MM.1S (cell line): ENCODE measurements around the gene SETDB1.

Experiments used
- DNase-seq: peaks from one replicate; pipeline ENCODE4 v3.0.0-alpha.2; 2015
- H2AFZ ChIP-seq: fragments of 300-600 bp; sonication (generic); 2 replicates; pipeline ENCODE4 v1.6.0; 2016; ENCODE audit warnings: antibody characterized with exemption, low read length
- H3F3A ChIP-seq: fragments of 300-600 bp; sonication (generic); 2 replicates; pipeline ENCODE4 v1.6.1; 2016; ENCODE audit warnings: mild to moderate bottlenecking, antibody characterized with exemption, low read length, moderate library complexity, mixed read lengths; ENCODE audit not compliant: insufficient read depth
- H3K27ac ChIP-seq: fragments of 300-600 bp; sonication (generic); 2 replicates; pipeline ENCODE4 v1.5.1; 2016; ENCODE audit warnings: mild to moderate bottlenecking, low read length
- H3K27me3 ChIP-seq: fragments of 300-600 bp; sonication (generic); replicated peaks from 2 replicates; pipeline ENCODE4 v1.6.0; 2016; ENCODE audit warnings: low read length; ENCODE audit not compliant: insufficient read depth
- H3K36me3 ChIP-seq: fragments of 300-600 bp; sonication (generic); replicated peaks from 2 replicates; pipeline ENCODE4 v1.6.1; 2016; ENCODE audit warnings: mild to moderate bottlenecking, low read length, mixed read lengths; ENCODE audit not compliant: insufficient read depth
- H3K4me1 ChIP-seq: fragments of 300-600 bp; sonication (generic); 2 replicates; pipeline ENCODE4 v1.6.1; 2016; ENCODE audit warnings: low read length, mixed read lengths
- H3K4me2 ChIP-seq: fragments of 300-600 bp; sonication (generic); 2 replicates; pipeline ENCODE4 v1.6.0; 2016; ENCODE audit warnings: low read depth, low read length
- H3K4me3 ChIP-seq: fragments of 300-600 bp; sonication (generic); 2 replicates; pipeline ENCODE4 v1.5.1; 2016; ENCODE audit warnings: low read length, mixed read lengths
- H3K79me2 ChIP-seq: fragments of 300-600 bp; sonication (generic); 2 replicates; pipeline ENCODE4 v1.6.1; 2016; ENCODE audit warnings: mixed run types, low read length, mixed read lengths
- H3K9ac ChIP-seq: fragments of 300-600 bp; sonication (generic); 2 replicates; pipeline ENCODE4 v1.6.1; 2016; ENCODE audit warnings: low read length, mixed read lengths
- H3K9me2 ChIP-seq: fragments of 300-600 bp; sonication (generic); replicated peaks from 2 replicates; pipeline ENCODE4 v1.6.1; 2016; ENCODE audit warnings: mild to moderate bottlenecking, low read length, mixed read lengths; ENCODE audit not compliant: insufficient read depth
- H3K9me3 ChIP-seq: fragments of 300-600 bp; sonication (generic); replicated peaks from 2 replicates; pipeline ENCODE4 v1.6.1; 2016; ENCODE audit warnings: mild to moderate bottlenecking, low read length, mixed read lengths; ENCODE audit not compliant: insufficient read depth
- H4K20me1 ChIP-seq: fragments of 300-600 bp; sonication (generic); 2 replicates; pipeline ENCODE4 v1.6.1; 2016; ENCODE audit warnings: mild to moderate bottlenecking, low read length, moderate library complexity, mixed read lengths; ENCODE audit not compliant: insufficient read depth
- EZH2 ChIP-seq: fragments of 300-600 bp; sonication (generic); optimal IDR thresholded peaks from 2 replicates; pipeline ENCODE3; 2017; ENCODE audit warnings: low read depth, mild to moderate bottlenecking, antibody characterized with exemption, low read length, mixed read lengths
- EZH2phosphoT487 ChIP-seq: fragments of 300-600 bp; sonication (generic); IDR thresholded peaks from 2 replicates; pipeline ENCODE4 v1.6.1; 2018; ENCODE audit warnings: antibody characterized with exemption, low read length
- TF ChIP-seq, protein P1 (sequence below): fragments of 300-600 bp; sonication (generic); IDR thresholded peaks from 2 replicates; pipeline ENCODE4 v1.5.1; 2016; ENCODE audit warnings: antibody characterized with exemption, low read length, mixed read lengths

Gene SETDB1

GRCh38 chr1:150981805-150982712 is 55.9 kb downstream of the SETDB1 start, which contains the start of gene ANXA9:
Gene ANXA9 (plus strand): TSS chr1:150982292. CDS start chr1:150983106, 814 bp downstream.
- TF ChIP-seq EZH2 = no peak
- TF ChIP-seq, protein P1, sequence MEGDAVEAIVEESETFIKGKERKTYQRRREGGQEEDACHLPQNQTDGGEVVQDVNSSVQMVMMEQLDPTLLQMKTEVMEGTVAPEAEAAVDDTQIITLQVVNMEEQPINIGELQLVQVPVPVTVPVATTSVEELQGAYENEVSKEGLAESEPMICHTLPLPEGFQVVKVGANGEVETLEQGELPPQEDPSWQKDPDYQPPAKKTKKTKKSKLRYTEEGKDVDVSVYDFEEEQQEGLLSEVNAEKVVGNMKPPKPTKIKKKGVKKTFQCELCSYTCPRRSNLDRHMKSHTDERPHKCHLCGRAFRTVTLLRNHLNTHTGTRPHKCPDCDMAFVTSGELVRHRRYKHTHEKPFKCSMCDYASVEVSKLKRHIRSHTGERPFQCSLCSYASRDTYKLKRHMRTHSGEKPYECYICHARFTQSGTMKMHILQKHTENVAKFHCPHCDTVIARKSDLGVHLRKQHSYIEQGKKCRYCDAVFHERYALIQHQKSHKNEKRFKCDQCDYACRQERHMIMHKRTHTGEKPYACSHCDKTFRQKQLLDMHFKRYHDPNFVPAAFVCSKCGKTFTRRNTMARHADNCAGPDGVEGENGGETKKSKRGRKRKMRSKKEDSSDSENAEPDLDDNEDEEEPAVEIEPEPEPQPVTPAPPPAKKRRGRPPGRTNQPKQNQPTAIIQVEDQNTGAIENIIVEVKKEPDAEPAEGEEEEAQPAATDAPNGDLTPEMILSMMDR = no peak
- TF ChIP-seq EZH2phosphoT487 = no peak
- H3K4me1 ChIP-seq = peaks cover 27% of the 10 kb centered on the region
- H3K4me3 ChIP-seq = no peak within 1 kb of the TSS
- no peaks in the 10 kb centered on the region for H4K20me1 ChIP-seq
- H3K9me2 ChIP-seq = no peaks in the 10 kb centered on the region
- no peaks in the 10 kb centered on the region for H3K9me3 ChIP-seq
- no peak within 1 kb of the TSS; the same call in 1 of the 2 replicates for H3K4me2 ChIP-seq
- H2AFZ ChIP-seq = peak within 1 kb of the TSS; percentile 19
- DNase-seq = peak; percentile 27
- H3K27me3 ChIP-seq = no peaks in the 10 kb centered on the region
- no peaks in the 10 kb centered on the region for H3K79me2 ChIP-seq
- no peaks in the 10 kb centered on the region for H3K36me3 ChIP-seq
- H3K27ac ChIP-seq = peak within 1 kb of the TSS; percentile 1; the same call in 1 of the 2 replicates
- H3F3A ChIP-seq = peaks cover 2% of the 10 kb centered on the region; the same call in 1 of the 2 replicates
- H3K9ac ChIP-seq = no peak within 1 kb of the TSS

DNA sequence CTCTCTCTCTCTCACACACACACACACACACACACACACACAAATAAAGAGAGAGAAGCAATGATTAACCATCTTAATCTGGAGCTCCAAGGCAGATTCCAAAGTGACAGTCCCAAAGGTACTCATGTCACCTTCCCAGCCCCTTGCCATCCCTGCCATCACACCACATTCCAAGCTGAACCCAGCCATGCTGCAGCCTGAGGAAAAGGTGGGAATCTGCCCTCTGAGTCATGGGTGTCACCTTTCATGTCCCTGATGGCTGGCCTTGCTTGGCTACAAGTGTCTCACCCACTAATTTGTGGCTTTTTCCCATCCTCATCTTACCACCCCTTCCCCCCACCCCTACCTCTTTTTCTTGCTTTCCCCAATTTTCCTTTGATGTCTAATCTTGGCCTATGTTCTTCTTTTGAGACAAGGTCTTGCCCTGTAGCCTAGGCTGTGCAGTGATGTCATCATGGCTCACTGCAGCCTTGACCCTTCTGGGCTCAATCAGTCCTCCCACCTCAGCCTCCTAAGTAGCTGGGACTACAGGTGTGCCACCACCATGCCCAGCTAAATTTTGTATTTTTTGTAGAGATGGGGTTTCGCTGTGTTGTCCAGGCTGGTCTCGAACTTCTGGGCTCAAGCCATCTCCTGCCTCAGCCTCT is 59.1 kb downstream of the SETDB1 start:
- Histone ChIP-seq H3K4me1 (peaks cover 11% of the 10 kb centered on the region), H4K20me1 (no peaks in the 10 kb centered on the region), H3K9me3 (no peaks in the 10 kb centered on the region), H3K79me2 (no peaks in the 10 kb centered on the region), H3K9me2 (no peaks in the 10 kb centered on the region), H3F3A (no peaks in the 10 kb centered on the region), H3K36me3 (no peaks in the 10 kb centered on the region), H3K27me3 (no peaks in the 10 kb centered on the region), H3K27ac (no peak overlapping the region), H3K9ac (no peak overlapping the region), H3K4me3 (no peak overlapping the region), H3K4me2 (no peak overlapping the region), H2AFZ (no peak overlapping the region)
- TF ChIP-seq, protein P1 = no peak
- TF ChIP-seq EZH2 (no peak), EZH2phosphoT487 (no peak)
- no peak for DNase-seq

- H3K4me1 ChIP-seq = no peaks in the 10 kb centered on the region
- no peak overlapping the region for H3K4me2 ChIP-seq
- H3K4me3 ChIP-seq = no peak overlapping the region
- no peaks in the 10 kb centered on the region for H4K20me1 ChIP-seq
- H3F3A ChIP-seq = no peaks in the 10 kb centered on the region
- no peak overlapping the region for H3K9ac ChIP-seq
- H3K9me2 ChIP-seq = no peaks in the 10 kb centered on the region
- no peaks in the 10 kb centered on the region for H3K36me3 ChIP-seq
- TF ChIP-seq EZH2 (no peak), EZH2phosphoT487 (no peak)
- TF ChIP-seq, protein P1 = no peak
- H3K9me3 ChIP-seq = no peaks in the 10 kb centered on the region
- no peak overlapping the region for H3K27ac ChIP-seq
- DNase-seq = no peak
- no peaks in the 10 kb centered on the region for H3K27me3 ChIP-seq
- no peaks in the 10 kb centered on the region for H3K79me2 ChIP-seq
- H2AFZ ChIP-seq = no peak overlapping the region
Measured at GRCh38 chr1:150987924-150988323, 61.8 kb downstream of the SETDB1 start.
